ENCODE results near the gene CHERP. TPM values are rescaled to one million over a fixed set of nuclear protein-coding genes. Genes with fewer than 3 reads are reported as not detected.

CHERP gene
- total and polyA plus RNA-seq, 2 of the 8 experiments (the other 6 are each of a cell fraction or from before 2014, with no cell fraction given) = 13.9 to 73.7 TPM

- FAIRE-seq (no peak), DNase-seq (ENCODE audit: low read depth in 1 of 2, low spot score in 2 of 2) (peak; percentile 93 to 94)
- no peak within 1 kb of the TSS for H3K14ac ChIP-seq (ENCODE audit: insufficient read length)
- H4K8ac ChIP-seq (ENCODE audit: extremely low read depth, insufficient read depth, low read length) = peak within 1 kb of the TSS; percentile 65
- peak within 1 kb of the TSS; percentile 57 for H4K91ac ChIP-seq (replicated peaks; ENCODE audit: insufficient read length, low read length)
- no peak within 1 kb of the TSS for H2AK5ac ChIP-seq (ENCODE audit: low read depth, low read length)
- H3K18ac ChIP-seq (ENCODE audit: extremely low read depth, low read length) = no peak within 1 kb of the TSS
- H3K79me1 ChIP-seq (ENCODE audit: low read depth, low read length) = no peaks in the 10 kb centered on the region
- H2BK5ac ChIP-seq (ENCODE audit: low read depth, low read length) = 0 out of 2 replicates have a peak within 1 kb of the TSS, but pooled peaks have one; percentile 68
- H3K4me3 ChIP-seq (ENCODE audit: extremely low read depth in 1 of 4, insufficient read depth in 2 of 4, low read depth in 3 of 4, low read length in 4 of 4) = peak within 1 kb of the TSS; percentile 64 to 78 (median 70)
- H3K56ac ChIP-seq (replicated peaks; ENCODE audit: insufficient read length, low read depth, low read length) = peak within 1 kb of the TSS; percentile 49
- H3K23ac ChIP-seq (ENCODE audit: insufficient read length) = no peak within 1 kb of the TSS
- H2BK12ac ChIP-seq (ENCODE audit: low read depth, low read length) = no peak within 1 kb of the TSS
- H3K9ac ChIP-seq (replicated peaks in 1 of 4; ENCODE audit: extremely low read depth in 1 of 4, low read depth in 3 of 4, low read length in 3 of 4) = peak within 1 kb of the TSS; percentile 54 to 76 (median 74); a peak in 6 of 7 replicates
- 2% methylated on average over 49 of the region's 52 CpGs; no CpG with 5 or more reads in 1 of the 2 experiments for WGBS, 2 experiments (ENCODE audit: extremely low coverage in 1 of 2, insufficient coverage in 1 of 2, insufficient read length in 1 of 2, insufficient replicate concordance in 2 of 2, low coverage in 1 of 2, low lambda C conversion rate in 2 of 2, missing lambda C conversion rate in 1 of 2)
- H3K4me2 ChIP-seq (ENCODE audit: insufficient read depth in 1 of 2, low read depth in 2 of 2, low read length in 2 of 2) = peak within 1 kb of the TSS; percentile 62 to 79
- no peak within 1 kb of the TSS for H2BK20ac ChIP-seq (ENCODE audit: low read length)
- peak within 1 kb of the TSS; percentile 87 for H2AFZ ChIP-seq (ENCODE audit: low read length)
- no peaks in the 10 kb centered on the region for H3K9me3 ChIP-seq (ENCODE audit: insufficient read depth in 2 of 2, low read depth in 1 of 2, low read length in 1 of 2)
- H3K4me1 ChIP-seq (replicated peaks in 1 of 4; ENCODE audit: control insufficient read depth in 3 of 4, insufficient read depth in 4 of 4, low read length in 3 of 4) = peaks cover 0 to 3% (median under 1%) of the 10 kb centered on the region in 4 experiments; a peak in 2 of 7 replicates
- POLR2A ChIA-PET (ENCODE audit: partially characterized antibody) = interaction anchor here (0.5 to 2.1 kb wide), 6 partner anchors 10 to 53 kb away, joined by 3 to 7 read pairs (median 4); no protein-coding TSS in a partner anchor
- CTCF ChIA-PET (ENCODE audit: partially characterized antibody) = interaction anchor here (0.8 to 1.4 kb wide), 7 partner anchors 16 to 77 kb away, joined by 3 to 5 read pairs (median 3); no protein-coding TSS in a partner anchor
- H2BK120ac ChIP-seq (replicated peaks; ENCODE audit: low read depth, low read length) = no peak within 1 kb of the TSS
- 0 out of 4 replicates have a peak, but pooled peaks cover 0 to 3% of the 10 kb centered on the region in 2 experiments for H3K79me2 ChIP-seq (ENCODE audit: control insufficient read depth in 1 of 2, insufficient read depth in 2 of 2, low read length in 2 of 2)
- H4K20me1 ChIP-seq (replicated peaks in 1 of 2; ENCODE audit: control insufficient read depth in 1 of 2, insufficient read depth in 2 of 2, low read length in 2 of 2) = no peaks in the 10 kb centered on the region
- H3K27ac ChIP-seq (ENCODE audit: low read depth, low read length) = peak within 1 kb of the TSS; percentile 2; the same call in 1 of the 2 replicates
- no peaks in the 10 kb centered on the region; the same call in 1 of the 2 replicates for H3K23me2 ChIP-seq (ENCODE audit: low read depth, low read length)
- H4K5ac ChIP-seq (ENCODE audit: insufficient read length, low read depth, low read length) = peak within 1 kb of the TSS; percentile 69
- no peak within 1 kb of the TSS for H2BK15ac ChIP-seq (ENCODE audit: low read length)
- H3K4ac ChIP-seq (replicated peaks; ENCODE audit: insufficient read length, low read depth, low read length) = no peak within 1 kb of the TSS
- no peaks in the 10 kb centered on the region for H3K27me3 ChIP-seq (replicated peaks in 1 of 4; ENCODE audit: control insufficient read depth in 3 of 4, extremely low read depth in 1 of 4, insufficient read depth in 3 of 4, low read length in 3 of 4)
- 0 out of 8 replicates have a peak, but pooled peaks cover 0 to 3% (median 0%) of the 10 kb centered on the region in 4 experiments for H3K36me3 ChIP-seq (ENCODE audit: control insufficient read depth in 2 of 4, insufficient read depth in 4 of 4, low read length in 3 of 4)
- TF ChIP-seq FOSL1 (IDR thresholded peaks at IDR 0.05; ENCODE audit: insufficient read depth, low read depth, low read length) = no peak
- no peak for TF ChIP-seq CHD1 (IDR thresholded peaks at IDR 0.05; ENCODE audit: low read depth, low read length)
- peak; percentile 73 for TF ChIP-seq KDM4A (IDR thresholded peaks at IDR 0.05; ENCODE audit: low read depth, low read length, severe bottlenecking)
- TF ChIP-seq BCL11A (IDR thresholded peaks at IDR 0.05; ENCODE audit: low read depth in 2 of 2, low read length in 2 of 2) = no peak
- no peak for TF ChIP-seq CBX5 (IDR thresholded peaks at IDR 0.05; ENCODE audit: low read depth, low read length)
- TF ChIP-seq ASH2L (IDR thresholded peaks at IDR 0.05; ENCODE audit: low read length) = peak; percentile 66
- TF ChIP-seq PHF8 (conservative IDR thresholded peaks at IDR 0.05; ENCODE audit: low read depth, low read length) = peak; percentile 75; the same call in 1 of the 2 replicates
- no peak for TF ChIP-seq SP4 (IDR thresholded peaks at IDR 0.05; ENCODE audit: low read length)
- TF ChIP-seq GTF2F1 (IDR thresholded peaks at IDR 0.05; ENCODE audit: borderline replicate concordance, low read depth, low read length) = no peak
- no peak for TF ChIP-seq ZNF274 (IDR thresholded peaks at IDR 0.05; ENCODE audit: borderline replicate concordance, extremely low read depth, low read length)
- peak in 1 of 2 experiments; percentile 79; a peak in 2 of 4 replicates for TF ChIP-seq SIN3A (conservative IDR thresholded peaks at IDR 0.05 in 1 of 2, IDR thresholded peaks at IDR 0.05 in 1 of 2; ENCODE audit: low read depth in 1 of 2, low read length in 2 of 2)
- peak; percentile 31 for TF ChIP-seq MAX (IDR thresholded peaks at IDR 0.05)
Measured at GRCh38 chr19:16495982-16496612, 46.1 kb downstream of the CHERP start, which contains the start of the genes C19orf44 and CALR3. Gene C19orf44, plus strand, starts transcription at chr19:16496394. Its CDS starts 4,399 bp downstream, at chr19:16500793. Gene CALR3, minus strand, starts transcription at chr19:16496167. Its CDS starts 38 bp downstream, at chr19:16496129.

Measured in H1 (cell line).